Mucosa of gallbladder (tissue), 1 donor: ENCODE measurements around the gene PRDM11. TPM values are rescaled to one million over a fixed set of nuclear protein-coding genes. Genes with fewer than 3 reads are reported as not detected.

ENCODE experiments used
- DNase-seq: peaks from one replicate; pipeline ENCODE4 v3.0.0-alpha.2; 2020; ENCODE audit warnings: low spot score
- total RNA-seq: library from RNA; stranded (reverse); gene quantifications from one replicate; pipeline ENCODE4 v1.2.1, GENCODE V29; 2021
- donor health status: DM: no; HTN: no; CAD: no.

The PRDM11 gene
- total RNA-seq, 1 donor from 2014 or later: 21.3 TPM

DNA sequence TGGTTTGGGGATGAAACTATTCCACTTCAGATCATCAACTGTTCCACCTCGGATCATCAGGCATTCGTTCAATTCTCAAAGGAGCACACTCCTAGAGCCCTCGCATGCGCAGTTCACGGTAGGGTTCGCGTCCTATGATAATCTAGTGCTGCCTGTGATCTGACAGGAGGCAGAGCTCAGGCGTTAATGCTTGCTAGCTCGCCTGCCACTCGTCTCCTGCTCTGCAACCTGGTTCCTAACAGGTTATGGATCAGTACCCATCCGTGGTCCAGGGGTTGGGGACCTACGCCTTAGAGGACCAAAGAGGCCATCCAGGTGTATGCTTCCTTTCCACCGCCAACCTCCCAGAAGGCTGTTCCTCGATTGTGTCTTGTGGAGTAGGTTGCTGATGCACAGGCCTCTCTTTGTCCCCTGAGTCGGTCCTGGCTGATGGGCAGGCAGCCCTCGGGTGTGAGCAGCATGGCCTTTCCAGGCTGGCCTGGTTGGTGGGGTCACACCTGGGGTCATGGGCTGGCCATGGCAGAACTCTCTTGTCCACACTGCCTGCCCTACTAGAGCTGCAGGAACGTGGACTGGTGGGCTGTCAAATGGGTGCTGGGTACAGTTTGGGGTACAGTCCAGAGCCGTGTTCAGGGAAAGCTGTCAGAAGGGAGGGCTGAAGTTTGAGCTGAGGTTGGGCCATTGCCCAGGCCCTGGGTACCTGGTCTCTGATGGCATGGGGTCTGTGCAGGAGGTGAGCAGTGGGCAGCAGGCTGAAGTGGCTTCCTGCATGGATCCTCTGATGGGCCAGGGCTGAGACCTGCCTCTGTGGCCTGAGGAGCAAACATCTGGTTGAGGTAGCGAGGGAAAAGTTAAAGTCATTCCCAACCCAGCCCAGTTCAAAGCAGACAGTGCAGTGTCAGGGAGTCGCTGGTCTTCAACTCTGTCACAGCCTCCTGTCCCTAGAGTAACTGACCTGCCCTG, 11.1 kb downstream of the PRDM11 start:
- DNase-seq: no peak

DNA sequence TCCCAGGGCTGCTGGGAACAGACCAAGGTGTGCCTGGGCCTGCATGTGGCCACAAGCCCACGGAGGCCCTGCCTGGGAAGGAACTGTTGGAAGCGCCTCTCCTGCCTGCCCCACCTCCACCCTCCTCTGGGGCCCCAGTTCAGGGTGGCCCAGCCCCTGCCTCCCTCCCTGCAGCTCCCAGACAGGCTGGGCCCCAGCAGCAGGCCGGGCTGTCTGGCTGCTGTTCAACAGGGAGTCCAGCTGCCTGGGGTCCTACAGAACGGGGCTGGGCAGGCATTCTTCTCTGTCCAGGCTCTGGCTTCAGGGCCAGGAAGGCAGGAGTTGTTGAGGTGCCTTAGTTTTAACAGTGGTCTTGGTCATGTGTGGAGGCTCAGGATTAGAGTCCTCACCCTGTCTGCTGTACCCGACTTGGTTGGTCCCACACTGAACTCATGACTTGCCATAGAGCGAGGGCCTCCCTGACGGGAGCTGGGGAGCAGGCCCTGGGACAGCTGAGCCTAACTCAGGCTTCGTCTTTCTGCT, 11.8 kb downstream of the PRDM11 start:
- DNase-seq: no peak

DNA sequence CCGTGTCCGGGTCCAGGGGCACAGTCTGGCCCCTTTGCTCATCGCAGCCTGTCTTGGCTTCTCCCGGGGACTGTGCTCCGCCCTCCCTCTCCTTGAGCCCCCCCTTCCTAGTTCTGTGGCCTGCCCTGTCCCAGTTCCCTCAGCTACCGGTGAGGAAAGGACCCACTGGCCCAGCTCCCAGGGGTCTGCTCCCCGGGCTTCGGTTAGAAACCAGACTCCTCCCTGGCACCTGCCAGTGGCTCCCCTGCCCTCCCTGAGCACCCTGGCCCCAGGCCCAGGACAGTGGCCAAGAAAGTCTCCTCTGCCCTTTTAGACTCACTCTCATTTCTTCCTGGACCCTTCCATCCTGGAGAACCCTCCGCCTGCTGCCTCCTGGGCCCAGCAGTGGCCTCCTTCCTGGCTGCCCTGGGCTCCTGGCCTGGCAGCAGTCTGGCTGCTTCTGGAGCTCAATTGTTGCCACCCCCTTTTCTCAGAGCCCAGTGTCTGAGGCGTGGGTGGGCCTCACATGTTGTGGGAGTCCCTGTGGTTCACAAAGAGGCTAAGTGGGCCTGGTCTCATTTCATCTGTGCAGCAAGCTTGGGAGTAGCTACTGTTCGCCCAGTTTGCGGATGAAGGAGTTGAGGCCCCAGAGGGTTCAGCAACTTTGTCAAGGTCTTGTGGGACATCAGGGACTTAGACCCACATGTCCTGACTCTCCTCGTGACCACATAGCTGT, 12.6 kb downstream of the PRDM11 start:
- no peak for DNase-seq

DNA sequence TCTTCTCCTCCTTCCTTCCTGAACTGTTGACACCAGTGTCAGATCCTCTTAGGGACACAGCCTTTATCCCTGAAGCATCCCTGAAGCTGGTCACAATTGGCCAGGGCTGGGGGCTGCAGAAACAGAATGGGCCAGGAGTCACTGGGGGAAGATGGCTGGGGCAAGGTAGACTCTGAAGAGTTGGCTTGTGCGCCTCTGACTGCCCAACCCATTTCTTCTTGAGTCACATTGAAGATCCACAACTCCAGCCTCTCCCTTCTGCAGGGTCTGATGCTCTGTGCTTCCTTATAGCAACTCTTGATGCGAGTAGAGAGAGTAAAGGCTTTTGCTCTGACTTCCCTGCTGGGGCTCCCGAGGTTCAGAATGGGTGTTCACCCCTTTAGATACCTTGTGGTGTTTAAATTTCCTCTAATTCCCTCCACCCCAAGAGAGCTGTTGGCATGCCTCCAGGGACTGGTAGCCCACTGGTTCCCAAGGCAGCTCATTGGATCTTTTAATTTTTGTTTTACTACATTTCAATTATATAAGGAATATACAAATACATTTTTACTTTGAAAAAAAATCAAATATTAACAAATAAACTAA, 13.4 kb downstream of the PRDM11 start:
- no peak for DNase-seq

DNA sequence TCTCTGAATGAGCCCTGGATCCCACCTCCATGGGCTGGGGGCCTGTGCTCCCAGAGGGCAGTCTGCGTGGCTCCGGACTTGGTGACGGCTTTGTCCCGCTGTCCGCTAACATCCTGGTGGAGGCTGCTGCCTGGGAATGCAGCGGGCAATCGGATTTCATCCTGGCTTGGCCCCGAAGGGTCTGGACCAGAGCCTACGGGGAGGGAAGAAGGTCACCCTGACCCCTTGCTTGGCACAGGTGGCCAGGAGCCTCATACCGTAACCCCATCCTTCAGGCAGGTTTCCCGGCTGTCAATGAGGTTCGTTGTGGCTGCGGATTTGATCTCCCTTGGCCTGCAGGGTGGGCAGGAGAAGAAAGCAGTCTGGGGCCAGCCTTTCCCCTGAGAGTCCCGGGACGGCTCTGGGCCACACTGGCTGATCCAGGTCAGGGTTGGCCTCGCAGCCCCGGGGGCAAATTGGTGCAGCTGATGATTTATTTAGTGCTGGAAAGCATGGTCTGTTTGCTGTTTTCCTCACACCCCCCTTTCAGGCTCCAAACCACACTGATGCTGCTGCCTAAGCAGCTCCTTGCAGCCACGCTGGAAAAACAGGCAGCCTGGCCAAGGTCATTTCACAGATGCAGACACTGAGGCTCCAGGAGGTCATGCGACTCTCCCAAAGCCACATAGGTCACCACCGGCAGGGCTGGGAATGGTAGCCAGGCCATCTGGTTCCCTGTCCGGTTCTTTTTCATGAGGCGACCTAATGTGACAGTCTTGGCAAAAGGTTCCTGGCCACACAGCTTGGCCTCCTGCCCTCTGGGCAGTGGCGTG, 15.0 kb downstream of the PRDM11 start:
- DNase-seq: no peak

DNA sequence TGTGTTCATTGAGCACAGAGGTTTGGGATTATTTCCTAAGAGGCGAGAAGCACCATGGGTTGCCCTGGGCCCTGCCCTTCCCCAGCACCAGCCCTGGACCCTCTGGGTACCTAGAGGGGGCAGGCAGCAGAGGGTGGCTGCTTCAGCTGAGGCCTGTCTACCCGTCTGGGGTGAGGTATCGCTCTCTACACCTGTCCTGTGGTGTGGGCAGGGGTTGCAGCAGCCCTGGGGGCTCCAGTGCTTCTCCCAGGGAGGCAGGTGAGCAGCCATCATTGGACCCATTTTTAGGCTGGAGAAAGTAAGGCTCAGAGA, 15.6 kb downstream of the PRDM11 start:
- DNase-seq: no peak

DNA sequence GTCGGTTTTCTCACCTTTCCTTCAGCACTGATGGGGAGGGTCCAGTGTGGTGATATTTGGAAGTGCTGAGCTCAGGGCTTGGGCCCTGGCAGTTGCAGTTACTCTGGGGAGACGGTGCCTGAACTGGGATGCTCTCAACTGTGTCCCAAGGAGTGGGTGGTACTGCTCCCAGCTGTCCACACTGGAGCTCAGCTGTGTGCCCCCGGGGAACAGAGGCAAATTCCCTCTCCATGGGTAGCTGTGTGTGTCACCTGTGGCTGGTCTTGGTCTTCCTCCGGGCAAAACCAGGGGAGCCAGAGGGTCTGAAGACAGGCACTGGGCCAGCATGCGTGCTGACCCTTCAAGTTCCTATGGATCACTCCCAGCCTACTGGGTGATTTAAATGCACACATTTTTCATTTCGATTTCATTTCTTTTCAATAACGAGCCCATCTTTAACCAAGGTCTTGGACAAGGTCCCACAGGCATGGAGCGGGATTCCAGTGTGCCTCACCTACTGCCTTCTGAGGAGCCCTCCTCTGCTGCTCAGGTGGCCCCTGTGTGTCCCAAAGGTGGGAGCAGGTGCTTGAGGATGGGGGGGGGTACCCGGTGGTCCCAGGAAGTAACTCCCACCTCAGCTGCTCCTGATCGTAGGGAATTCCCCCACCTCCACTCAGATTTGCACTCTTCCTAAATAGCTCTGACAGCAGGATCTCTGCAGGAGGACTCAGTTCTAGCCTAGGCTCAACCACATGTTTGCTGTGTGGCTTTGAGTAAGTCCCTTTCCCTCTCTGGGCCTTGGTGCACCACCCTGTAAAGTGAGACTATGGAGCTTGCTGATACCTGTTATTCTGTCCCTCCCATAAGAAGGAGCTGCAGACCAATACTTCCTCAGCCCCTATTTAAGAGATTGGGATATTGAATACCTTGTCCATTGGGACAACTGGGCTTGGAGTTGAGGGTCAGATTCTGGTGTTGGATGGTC, 16.8 kb downstream of the PRDM11 start:
- no peak for DNase-seq

DNA sequence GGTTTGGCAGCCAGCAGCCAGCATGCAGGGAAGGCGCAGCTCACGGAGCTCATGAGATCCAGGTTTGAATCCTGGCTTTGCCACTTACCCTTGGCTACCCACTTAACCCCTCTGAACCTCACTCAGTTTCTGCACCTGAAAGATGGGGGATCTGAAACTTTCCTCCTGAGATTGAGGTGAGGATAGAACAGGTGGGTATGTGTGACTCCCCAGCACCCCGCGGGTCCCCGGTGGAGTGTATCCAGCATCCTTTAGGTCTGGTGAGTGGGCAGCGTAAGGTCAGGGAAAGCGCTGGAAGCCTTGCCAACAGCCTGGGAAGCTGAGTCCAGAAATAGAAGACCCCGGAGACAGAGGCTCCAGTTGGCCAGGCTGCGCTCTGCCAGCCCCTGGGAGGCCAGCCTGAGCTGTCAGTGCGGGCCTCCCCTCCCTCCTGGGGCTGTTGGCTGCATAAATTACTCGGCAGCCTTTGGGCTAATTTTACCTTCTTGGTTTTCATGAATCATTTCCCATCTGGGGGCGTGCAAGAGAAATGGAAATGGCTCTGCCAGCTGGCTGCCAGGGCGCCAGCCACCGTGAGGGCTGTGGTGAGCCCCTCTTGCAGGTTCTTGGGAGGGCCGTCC, 17.6 kb downstream of the PRDM11 start:
- no peak for DNase-seq

DNA sequence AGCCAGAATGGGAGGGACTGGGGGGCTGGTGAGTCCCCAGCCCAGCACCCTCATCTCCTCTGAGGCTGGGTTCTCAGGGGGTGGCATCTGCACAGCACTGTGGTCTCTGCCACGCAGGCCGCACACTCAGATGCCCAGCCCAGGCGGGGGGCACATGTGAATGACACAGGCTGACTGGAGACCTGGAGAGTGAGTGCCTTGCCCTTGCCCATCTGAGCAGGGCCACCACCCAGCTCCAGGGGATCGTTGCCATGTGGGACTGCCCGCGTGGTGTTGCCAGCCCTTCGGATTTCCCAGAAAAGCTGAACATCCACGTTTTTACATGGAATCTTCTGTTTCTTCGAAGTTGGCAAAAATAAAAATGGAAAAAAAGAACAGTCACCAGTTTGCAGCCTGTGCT, 18.9 kb downstream of the PRDM11 start:
- DNase-seq: no peak

DNA sequence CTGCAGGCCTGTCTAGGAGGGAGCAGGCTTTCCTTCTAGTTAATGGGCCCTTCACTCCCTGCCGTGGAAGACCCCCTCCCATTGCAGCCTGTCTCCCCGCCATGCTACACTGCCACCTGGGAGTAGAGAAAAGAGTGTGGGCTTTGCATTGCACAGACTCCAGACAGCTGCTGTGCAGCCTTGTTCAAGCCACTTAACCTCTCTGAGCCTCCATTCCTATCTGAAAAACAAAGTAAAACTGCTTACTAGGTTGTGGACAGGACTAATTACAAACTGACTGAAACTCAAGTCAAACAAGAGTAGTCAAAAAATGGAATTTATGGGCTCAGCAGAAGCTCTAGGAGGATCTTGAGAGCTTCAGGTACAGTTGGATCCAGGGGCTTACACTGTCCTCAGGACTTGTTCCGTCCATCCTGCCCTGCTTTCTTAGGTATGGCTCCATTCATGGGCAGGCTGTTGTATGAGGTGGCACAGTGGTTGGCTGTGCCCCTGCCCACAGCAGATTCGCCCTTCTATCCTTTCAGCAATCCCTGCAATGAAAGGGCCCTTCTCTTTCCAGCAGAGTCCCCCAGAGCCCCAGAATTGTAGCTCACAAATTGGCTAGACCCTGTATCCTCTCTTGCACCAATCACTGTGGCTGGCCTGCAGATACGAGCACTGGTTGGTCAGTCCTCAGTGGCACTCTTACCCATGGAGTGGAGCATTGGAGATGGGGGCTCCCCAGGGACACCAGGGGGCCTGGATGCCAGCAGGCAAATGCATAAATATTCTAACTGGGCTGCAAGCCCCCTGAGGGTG, 19.6 kb downstream of the PRDM11 start:
- DNase-seq: no peak

DNA sequence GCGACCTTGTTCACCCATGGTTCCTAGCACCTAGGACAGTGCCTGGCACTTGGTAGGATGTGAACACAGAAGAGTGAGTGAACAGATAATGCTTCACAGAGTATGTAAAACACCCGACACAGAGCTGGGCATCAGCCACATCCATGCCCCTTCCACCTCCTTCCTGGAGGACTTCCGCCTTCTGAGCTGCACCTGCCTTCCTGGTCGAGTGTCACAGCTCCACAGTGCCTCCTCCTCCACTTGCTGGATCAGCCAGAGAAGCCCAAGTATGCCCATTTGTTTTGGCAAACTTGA, 20.1 kb downstream of the PRDM11 start:
- no peak for DNase-seq

DNA sequence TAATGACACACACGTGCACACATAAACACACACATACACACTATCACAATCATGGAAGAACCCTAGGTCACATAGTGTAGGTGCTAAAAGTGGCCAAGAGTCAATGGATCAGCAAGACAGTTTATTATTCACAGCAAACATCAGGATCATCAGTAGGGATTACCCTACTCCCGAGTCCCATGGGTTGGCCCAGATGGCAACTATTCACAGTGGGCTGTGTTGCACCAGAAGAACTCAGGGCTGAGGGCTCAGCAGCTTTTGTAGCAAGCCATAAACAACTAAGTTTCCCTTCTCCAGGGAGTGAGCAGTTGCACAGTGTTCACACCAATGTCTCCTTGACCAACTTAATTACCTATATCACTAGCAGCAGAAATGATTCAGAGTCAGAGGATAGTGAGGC, 20.8 kb downstream of the PRDM11 start:
- DNase-seq: no peak

DNA sequence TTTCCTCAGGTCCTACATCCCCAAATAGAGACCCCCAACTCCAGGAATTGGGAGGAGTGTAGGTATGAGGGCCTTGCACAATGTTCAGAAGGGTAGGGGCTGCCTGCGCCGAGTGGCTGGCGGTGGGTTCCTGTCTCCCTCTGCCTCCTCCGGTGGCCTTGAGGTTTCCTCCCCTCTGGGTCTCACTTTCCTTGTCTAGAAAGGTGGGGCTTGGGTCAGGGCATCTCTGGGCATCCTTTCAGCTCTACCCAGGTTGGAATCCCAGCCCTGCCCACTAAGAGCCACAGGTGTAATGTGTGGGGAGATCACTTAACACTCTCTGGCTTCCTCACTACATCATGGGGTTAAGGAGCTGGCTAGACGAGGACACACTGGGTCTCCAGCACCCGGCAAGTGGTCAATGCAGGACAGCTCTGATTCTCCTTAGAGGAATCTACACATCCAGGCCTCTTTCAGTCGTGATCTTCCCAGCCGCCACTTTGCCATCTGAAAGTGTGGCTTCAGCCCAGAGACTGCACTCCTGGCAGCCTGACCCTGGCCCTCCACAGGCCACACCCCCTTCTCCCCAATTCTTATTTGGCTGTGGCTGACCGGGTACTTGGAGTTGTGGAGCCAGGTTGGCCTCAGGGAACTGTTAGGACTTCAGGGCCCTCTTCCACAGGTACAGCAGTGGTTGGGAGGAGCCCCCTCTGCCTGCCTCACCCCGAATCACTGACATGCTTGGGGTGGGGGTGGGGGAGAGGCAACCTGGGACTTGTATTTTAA, 22.1 kb downstream of the PRDM11 start:
- DNase-seq: no peak

DNA sequence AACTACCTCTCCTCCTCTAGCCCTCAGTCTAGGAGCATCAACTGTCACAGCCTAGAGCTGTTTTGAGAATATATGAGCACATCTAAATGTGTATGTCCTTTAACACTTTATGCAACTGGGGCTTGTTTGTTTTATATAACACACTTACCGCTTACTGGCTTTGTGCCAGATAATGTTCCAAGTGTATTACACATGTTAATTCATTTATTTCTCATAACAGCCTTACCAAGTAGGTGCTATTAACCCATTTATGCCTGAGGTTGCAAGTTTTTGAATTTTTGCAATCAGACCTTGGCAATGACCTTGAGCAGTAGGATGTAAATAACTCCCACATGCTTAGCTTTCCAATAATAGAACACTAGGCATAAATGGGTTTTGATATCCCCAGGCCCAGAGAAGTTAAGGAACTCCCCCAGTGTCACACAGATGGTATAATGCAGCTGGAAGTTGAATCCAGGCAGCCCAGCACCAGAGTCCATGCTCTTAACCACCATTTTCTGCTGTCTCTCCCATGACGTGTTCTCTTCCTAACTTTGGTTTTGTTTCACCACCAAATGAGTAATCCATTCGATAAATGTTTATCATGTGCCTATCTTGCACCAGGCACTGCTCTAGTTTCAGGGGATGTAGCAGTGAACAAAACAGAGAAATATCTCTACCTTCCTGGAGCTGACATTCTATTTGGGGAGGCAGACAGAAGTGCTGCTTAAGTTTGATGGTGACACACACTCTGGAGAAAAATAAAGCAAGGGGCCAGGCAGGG, 23.1 kb downstream of the PRDM11 start:
- DNase-seq: no peak

DNA sequence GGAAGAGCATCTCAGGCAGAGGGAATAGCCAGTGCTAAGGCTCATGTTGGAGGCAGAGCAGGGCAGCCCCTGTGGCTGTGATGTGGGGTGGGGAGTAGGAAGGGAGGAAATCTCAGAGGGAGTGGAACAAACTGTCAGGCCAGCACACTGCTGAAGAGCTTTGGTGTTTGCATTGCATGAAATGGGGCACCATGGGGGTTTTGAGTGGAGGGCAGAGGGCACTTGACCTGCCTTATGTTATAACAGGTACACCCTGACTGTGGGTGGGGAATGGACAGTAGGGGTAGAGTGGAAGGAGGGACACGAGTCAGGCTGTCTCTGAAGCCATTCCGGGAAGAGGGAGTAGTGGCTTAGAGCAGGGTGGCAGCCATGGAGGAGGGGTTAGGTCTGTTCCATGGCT, 24.0 kb downstream of the PRDM11 start:
- DNase-seq: no peak

DNA sequence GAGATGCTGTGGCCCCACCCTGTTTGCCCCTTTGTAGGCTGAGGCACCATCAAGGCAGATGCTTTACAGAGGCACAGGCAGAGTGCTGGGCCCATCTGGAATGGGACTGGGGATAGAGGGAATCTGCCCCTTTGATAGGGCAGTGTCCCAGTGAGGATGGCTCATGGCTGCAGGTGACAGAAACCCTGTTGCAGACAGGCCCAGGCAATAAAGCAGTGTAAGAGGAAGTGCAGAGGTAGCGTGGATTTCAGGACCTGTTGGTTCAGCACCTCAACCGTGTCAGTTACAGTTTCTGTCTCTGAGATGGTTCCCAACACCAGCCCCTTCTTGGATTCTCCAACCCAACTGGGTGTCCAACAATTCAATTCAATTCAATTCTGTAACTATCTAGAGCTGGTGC, 25.1 kb downstream of the PRDM11 start:
- no peak for DNase-seq

DNA sequence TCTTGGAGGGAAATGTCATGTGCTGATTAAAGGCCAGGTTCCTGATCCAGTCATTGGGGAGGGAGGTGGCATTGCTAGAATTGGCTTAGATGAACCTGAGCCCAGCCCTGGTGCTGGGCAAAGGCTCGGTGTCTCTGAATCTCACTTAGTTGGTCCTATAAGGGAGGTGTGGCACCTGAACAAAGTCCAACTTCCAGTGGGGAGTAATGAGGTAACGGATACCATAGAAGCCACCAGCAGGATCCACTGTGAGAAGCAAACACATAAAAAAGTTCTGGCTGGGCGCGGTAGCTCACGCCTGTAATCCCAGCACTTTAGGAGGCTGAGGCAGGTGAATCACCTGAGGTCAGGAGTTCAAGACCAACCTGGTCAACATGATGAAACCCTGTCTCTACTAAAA, 26.6 kb downstream of the PRDM11 start:
- peak; percentile 49 for DNase-seq
